Measurements from ENCODE around the gene KDM2B.

GRCh38 chr12:121620333-121620891 is 39.6 kb upstream of the KDM2B start:
- TF ChIP-seq CTCF (conservative IDR thresholded peaks at IDR 0.05; ENCODE audit: low read depth in 2 of 2) (no peak), POLR2AphosphoS5 (IDR thresholded peaks at IDR 0.05; ENCODE audit: low read depth) (no peak), REST (IDR thresholded peaks at IDR 0.05; ENCODE audit: unreplicated experiment) (no peak), EZH2 (IDR thresholded peaks at IDR 0.05; ENCODE audit: low read depth, unreplicated experiment) (no peak), ETS1 (IDR thresholded peaks at IDR 0.05) (no peak), ZNF114 (CRISPR knock-in tag; IDR thresholded peaks at IDR 0.05) (no peak), JUNB (IDR thresholded peaks at IDR 0.05; ENCODE audit: unreplicated experiment) (no peak), EZH2phosphoT487 (IDR thresholded peaks at IDR 0.05; ENCODE audit: unreplicated experiment) (no peak)

Measured in GM23338 (cell line).